Testis (tissue), 3 donors: Measurements from ENCODE around the gene ATP2C1. TPM values are rescaled to one million over a fixed set of nuclear protein-coding genes. Genes with fewer than 3 reads are reported as not detected.
"Not testable (repeated sequence)": the region's sequence is repeated elsewhere in the genome, so short reads cannot be mapped to it uniquely, and the experiment has no call there.

Experiments
- DNase-seq: peaks from one replicate; pipeline ENCODE4 v3.0.0-alpha.2; 2019
- H3K27ac ChIP-seq, 2 donors: fragments of 200-600 bp; sonication (generic); one replicate each; pipeline ENCODE4 v1.5.1; 2019
- H3K27me3 ChIP-seq: fragments of 200-600 bp; sonication (generic); one replicate; pipeline ENCODE4 v1.5.1; 2019
- H3K36me3 ChIP-seq: fragments of 200-600 bp; sonication (generic); one replicate; pipeline ENCODE4 v1.5.1; 2017; ENCODE audit warnings: low read depth; ENCODE audit errors: missing control alignments
- H3K4me1 ChIP-seq: fragments of 200-600 bp; sonication (generic); one replicate; pipeline ENCODE4 v1.5.1; 2019
- H3K4me3 ChIP-seq, 2 donors: fragments of 200-600 bp; sonication (generic); one replicate each; pipeline ENCODE4 v1.5.1; 2017 to 2019
- H3K9me3 ChIP-seq: fragments of 200-600 bp; sonication (generic); one replicate; pipeline ENCODE4 v1.5.1; 2017
- POLR2A ChIP-seq: fragments of 450-650 bp; IDR thresholded peaks from one replicate; pipeline ENCODE4 v1.6.1; 2017; ENCODE audit warnings: antibody characterized with exemption, mild to moderate bottlenecking, moderate library complexity
- WGBS, 2 donors: methylation state at CpG; one replicate each; pipeline ENCODE4 v1.1.5; 2018; 5-methylcytosine and 5-hydroxymethylcytosine counted together
- intact Hi-C: fragments of 100-400 bp; cut with DNase I; formaldehyde crosslinking; loops from one replicate; pipeline ENCODE4 v1.15.1; 2023; ENCODE audit warnings: low total_unique reads
- polyA plus RNA-seq: library from polyadenylated mRNA; stranded (reverse); fragments of 350-450 nt; fragmentation: Illumina TruSeq; extraction: RNeasy Lipid Tissue Mini Kit (QIAGEN cat#74804); gene quantifications from one replicate; pipeline ENCODE4 v1.2.3, GENCODE V29; 2014; ENCODE audit warnings: low read depth, low replicate concordance; ENCODE audit not compliant: insufficient read depth
- total RNA-seq, 2 donors: library from RNA; depleted of rRNA; stranded (reverse); fragments of >200 nt; gene quantifications; one replicate each; pipeline ENCODE4 v1.2.3, GENCODE V29; 2016
- TF ChIP-seq, protein P1 (sequence below), 3 experiments: fragments of 450-650 bp in 2 of 3; fragments of 200-600 bp in 1 of 3; sonication (generic) in 1 of 3; IDR thresholded peaks; one replicate each; pipeline ENCODE4 v1.5.1; 2016 to 2019; ENCODE audit warnings: antibody characterized with exemption in 3 of 3, mild to moderate bottlenecking in 2 of 3, moderate library complexity in 1 of 3

The ATP2C1 gene
- total and polyA plus RNA-seq, 3 donors from 2014 or later: 51.0 to 103 (median 88.0) TPM

- H3K4me1 ChIP-seq: peaks cover 8% of the 10 kb centered on the region
- intact Hi-C loops: no loop called here
- H3K27ac ChIP-seq: no peak overlapping the region
- no peak overlapping the region for H3K4me3 ChIP-seq
- TF ChIP-seq, protein P1, sequence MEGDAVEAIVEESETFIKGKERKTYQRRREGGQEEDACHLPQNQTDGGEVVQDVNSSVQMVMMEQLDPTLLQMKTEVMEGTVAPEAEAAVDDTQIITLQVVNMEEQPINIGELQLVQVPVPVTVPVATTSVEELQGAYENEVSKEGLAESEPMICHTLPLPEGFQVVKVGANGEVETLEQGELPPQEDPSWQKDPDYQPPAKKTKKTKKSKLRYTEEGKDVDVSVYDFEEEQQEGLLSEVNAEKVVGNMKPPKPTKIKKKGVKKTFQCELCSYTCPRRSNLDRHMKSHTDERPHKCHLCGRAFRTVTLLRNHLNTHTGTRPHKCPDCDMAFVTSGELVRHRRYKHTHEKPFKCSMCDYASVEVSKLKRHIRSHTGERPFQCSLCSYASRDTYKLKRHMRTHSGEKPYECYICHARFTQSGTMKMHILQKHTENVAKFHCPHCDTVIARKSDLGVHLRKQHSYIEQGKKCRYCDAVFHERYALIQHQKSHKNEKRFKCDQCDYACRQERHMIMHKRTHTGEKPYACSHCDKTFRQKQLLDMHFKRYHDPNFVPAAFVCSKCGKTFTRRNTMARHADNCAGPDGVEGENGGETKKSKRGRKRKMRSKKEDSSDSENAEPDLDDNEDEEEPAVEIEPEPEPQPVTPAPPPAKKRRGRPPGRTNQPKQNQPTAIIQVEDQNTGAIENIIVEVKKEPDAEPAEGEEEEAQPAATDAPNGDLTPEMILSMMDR (IDR thresholded peaks at IDR 0.05): no peak
- no peak for TF ChIP-seq POLR2A
- 86 to 91% methylated on average over 5 of the region's 5 CpGs for WGBS, 2 donors
- no peak for DNase-seq
- H3K36me3 ChIP-seq: no peaks in the 10 kb centered on the region
- H3K9me3 ChIP-seq: no peaks in the 10 kb centered on the region
- no peaks in the 10 kb centered on the region for H3K27me3 ChIP-seq
These were observed 39.5 kb upstream of the ATP2C1 start for GRCh38 chr3:130854208-130854864.

DNA sequence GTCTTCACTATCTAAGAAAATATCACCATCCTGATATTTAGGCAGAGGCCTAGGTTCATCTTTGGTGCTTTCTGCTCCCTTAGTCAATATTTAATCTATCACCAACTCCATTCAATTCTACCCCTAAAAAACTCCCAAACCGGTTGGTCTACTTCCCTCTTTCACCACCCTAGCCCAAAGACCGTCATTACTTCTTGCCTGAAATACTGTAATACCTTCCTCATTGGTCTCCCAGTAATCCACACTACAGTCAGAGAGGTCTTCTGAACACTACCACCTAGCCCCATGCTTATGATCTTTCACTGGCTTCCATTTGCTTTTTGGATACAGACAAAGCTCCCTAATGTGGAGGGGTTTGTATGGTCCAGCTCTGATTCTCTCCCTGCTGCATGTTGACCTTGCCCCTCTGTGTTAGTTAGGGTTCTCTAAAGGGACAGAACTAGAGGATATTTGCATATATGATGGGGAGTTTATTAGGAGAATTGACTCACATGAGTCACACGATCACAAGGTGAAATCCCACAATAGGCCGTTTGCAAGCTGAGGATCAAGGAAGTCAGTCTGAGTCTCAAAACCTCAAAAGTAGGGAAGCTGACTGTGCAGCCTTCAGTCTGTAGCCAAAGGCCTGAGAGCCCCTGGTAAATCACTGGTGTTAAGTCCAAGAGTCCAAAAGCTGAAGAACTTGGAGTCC lies 36.4 kb upstream of the ATP2C1 start:
- Histone ChIP-seq H3K4me3 (no peak overlapping the region), H3K27ac (no peak overlapping the region), H3K27me3 (no peaks in the 10 kb centered on the region), H3K36me3 (no peaks in the 10 kb centered on the region), H3K9me3 (no peaks in the 10 kb centered on the region), H3K4me1 (no peaks in the 10 kb centered on the region)
- 86% methylated on average over 4 of the region's 4 CpGs for WGBS, 2 donors
- intact Hi-C loops: no loop called here
- TF ChIP-seq, protein P1 (IDR thresholded peaks at IDR 0.05): no peak
- no peak for TF ChIP-seq POLR2A
- no peak for DNase-seq

- H3K4me3 ChIP-seq, DNase-seq: not testable (repeated sequence)
These were observed 31.8 kb upstream of the ATP2C1 start for GRCh38 chr3:130862130-130862529.

DNA sequence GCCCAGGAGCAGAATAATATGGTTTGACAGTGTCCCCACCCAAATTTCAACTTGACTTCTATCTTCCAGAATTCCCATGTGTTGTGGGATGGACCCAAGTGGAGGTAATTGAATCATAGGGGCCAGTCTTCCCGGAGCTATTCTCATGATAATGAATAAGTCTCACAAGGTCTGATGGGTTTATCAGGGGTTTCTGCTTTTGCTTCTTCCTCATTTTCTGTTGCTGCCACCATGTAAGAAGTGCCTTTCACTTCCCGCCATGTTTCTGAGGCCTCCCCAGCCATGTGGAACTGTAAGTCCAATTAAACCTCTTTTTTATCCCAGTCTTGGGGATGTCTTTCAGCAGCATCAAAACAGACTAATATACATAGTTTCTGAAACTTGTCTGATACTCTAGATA lies 28.4 kb upstream of the ATP2C1 start:
- TF ChIP-seq, protein P1 (IDR thresholded peaks at IDR 0.05): no peak
- TF ChIP-seq POLR2A: no peak

More at GRCh38 chr3:130862130-130862529, 31.8 kb upstream of the ATP2C1 start:
- intact Hi-C loops, H3K9me3 ChIP-seq, H3K27ac ChIP-seq, H3K36me3 ChIP-seq, H3K4me1 ChIP-seq, H3K27me3 ChIP-seq: not testable (repeated sequence)
- WGBS, 2 donors: 96% methylated on average over 8 of the region's 8 CpGs

DNA sequence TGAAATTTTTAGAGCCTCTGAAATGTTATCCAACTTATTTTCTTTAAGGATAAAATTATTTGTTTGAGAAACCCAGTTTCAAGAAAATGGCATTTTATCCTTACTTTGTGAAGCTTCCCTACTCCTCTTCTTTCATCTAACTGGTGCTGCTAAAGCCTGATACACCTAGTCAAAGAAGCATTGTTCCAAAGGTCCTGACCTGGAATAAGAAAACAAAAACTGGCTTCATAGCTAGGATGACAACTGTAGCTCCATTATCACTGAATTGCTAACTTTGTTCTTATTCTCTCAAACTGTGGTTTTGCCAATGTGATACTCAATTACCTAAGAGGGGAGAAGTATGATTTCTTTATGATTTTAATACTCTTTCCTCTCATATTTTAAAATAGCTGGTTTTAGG lies 27.6 kb upstream of the ATP2C1 start:
- TF ChIP-seq, protein P1 (IDR thresholded peaks at IDR 0.05): no peak
- no peak for TF ChIP-seq POLR2A
- intact Hi-C loops: no loop called here
- no peak for DNase-seq

More for the DNA sequence above, 28.4 kb upstream of the ATP2C1 start:
- 87 to 96% methylated on average over 2 of the region's 2 CpGs for WGBS, 2 donors
- H3K27ac ChIP-seq: peak overlapping the region in 1 of 2 donors; percentile 60
- DNase-seq: no peak
- H3K4me1 ChIP-seq: peaks cover 4% of the 10 kb centered on the region
- H3K36me3 ChIP-seq: no peaks in the 10 kb centered on the region
- no peak overlapping the region for H3K4me3 ChIP-seq
- intact Hi-C loops: no loop called here
- no peaks in the 10 kb centered on the region for H3K9me3 ChIP-seq
- H3K27me3 ChIP-seq: no peaks in the 10 kb centered on the region

More for the DNA sequence above, 27.6 kb upstream of the ATP2C1 start:
- Histone ChIP-seq H3K27ac (peak overlapping the region in 1 of 2 donors; percentile 80), H3K27me3 (no peaks in the 10 kb centered on the region), H3K9me3 (no peaks in the 10 kb centered on the region), H3K36me3 (no peaks in the 10 kb centered on the region), H3K4me1 (peaks cover 4% of the 10 kb centered on the region), H3K4me3 (no peak overlapping the region)
